Stimulated activated CD4-positive, alpha-beta T cell treated with anti-CD3 and anti-CD28 coated beads, Interleukin-12 subunit alpha, Interleukin-12 subunit beta, amount 100 ng/mL, for 4 hours (primary cell): ENCODE results near the gene LEFTY1.
"Not testable (repeated sequence)": the region's sequence is repeated elsewhere in the genome, so short reads cannot be mapped to it uniquely, and the experiment has no call there.

ENCODE experiments used
- DNase-seq: peaks from one replicate; pipeline ENCODE4 v3.0.0-alpha.2; 2020

Gene LEFTY1, protein sequence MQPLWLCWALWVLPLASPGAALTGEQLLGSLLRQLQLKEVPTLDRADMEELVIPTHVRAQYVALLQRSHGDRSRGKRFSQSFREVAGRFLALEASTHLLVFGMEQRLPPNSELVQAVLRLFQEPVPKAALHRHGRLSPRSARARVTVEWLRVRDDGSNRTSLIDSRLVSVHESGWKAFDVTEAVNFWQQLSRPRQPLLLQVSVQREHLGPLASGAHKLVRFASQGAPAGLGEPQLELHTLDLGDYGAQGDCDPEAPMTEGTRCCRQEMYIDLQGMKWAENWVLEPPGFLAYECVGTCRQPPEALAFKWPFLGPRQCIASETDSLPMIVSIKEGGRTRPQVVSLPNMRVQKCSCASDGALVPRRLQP

DNA sequence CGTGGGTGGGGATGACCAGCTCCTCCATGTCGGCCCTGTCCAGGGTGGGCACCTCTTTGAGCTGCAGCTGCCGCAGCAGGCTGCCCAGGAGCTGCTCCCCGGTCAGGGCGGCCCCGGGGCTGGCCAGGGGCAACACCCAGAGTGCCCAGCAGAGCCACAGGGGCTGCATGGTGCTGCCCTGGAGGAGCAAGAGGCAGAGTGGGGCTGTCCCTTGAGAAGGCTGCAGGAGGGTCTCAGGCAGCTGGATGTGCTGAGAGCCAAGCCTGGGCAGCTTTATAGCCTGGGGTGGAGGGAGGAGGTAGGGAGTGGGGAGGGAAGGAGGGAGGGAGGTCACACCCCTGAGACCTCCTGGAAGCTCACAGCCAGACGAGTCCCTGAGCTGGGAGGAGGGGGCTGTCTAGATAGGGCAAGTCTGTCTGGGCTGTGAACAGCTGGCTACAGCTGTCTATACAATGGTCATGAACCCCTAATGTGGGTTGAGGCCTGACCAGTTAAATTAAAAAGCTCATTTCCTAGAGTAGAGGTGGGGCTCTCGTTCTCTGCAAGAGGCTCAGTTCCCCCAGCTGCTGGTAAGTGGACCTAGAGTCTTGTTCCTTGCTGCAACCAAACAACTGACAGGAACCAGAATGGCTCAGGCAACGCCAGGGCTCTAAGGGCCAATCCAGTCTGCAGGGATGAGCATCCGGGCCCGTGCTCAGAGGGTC is at the start of gene LEFTY1:
Gene LEFTY1, minus strand, starts transcription at position 249 of the 704 bp plus-strand sequence. Its CDS starts 80 bp downstream, at position 169.
- DNase-seq, result no peak

DNA sequence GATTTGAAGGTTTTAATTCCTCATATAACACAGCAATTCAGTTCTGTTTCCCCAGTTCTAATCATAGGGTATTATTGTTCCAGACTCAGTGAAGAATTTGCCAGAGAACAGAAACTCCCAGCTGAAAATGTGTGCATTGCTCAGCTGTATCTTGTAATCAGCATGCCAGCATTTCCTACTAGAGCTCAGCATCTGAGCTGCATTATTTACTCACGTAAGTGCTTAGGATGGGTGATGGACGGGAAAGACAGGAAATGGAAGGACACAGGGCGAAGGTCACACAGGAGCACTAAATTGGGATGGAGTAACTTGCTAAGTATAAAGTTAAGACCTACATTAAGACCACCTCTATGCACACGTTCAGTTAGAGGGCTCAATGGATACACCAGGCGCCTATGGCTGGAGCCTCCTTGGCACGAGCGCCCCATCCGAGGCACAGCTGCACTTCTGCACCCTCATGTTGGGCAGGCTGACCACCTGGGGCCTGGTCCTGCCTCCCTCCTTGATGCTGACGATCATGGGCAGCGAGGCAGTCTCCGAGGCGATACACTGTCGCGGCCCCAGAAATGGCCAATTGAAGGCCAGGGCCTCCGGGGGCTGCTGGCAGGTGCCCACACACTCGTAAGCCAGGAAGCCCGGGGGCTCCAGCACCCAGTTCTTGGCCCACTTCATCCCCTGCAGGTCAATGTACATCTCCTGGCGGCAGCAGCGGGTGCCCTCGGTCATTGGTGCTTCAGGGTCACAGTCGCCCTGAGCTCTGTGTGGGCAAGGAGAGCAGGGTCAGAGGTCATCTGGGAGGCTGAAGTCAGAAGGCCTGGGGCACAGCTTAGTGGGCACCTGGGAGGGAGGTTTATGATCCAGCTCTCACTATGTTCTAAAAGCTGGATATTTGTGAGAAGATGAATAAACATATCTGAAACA is 48.4 kb upstream of the LEFTY1 start:
- DNase-seq, result no peak

DNA sequence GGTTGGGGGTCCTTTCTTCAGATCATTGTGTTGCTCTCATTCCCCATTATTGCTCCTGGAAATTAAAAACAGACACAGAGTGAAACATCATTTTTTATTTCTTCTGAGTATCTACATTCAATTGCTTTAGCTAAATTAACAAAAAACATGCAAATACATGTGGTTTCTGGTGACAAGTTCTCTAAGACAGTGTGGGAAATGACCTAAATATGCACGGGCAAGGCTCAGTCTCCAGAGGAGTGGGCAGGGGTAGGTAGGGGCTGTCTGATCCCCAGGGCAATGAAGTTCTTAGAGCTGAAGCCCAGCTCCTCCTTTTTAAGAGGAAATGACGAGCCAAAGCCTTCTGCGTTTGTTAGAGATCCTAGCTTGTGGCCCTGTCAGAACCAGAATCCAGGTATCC is 47.6 kb upstream of the LEFTY1 start:
- no peak for DNase-seq

DNA sequence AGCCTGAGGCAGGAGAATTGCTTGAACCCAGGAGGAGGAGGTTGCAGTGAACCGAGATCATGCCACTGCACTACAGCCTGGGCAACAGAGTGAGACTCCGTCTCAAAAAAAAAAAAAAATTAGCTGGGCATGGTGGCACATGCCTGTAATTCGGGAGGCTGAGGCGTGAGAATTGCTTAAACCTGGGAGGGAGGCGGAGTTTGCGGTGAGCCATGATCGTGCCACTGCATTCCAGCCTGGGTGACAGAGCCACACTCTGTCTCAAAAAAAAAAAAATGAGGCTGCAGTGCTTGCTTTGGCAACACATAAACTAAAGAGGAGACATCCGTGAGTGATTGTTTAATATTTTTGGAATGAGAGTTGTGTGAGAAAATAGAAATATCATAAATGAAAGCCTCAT is 47.1 kb upstream of the LEFTY1 start:
- DNase-seq, result not testable (repeated sequence)

DNA sequence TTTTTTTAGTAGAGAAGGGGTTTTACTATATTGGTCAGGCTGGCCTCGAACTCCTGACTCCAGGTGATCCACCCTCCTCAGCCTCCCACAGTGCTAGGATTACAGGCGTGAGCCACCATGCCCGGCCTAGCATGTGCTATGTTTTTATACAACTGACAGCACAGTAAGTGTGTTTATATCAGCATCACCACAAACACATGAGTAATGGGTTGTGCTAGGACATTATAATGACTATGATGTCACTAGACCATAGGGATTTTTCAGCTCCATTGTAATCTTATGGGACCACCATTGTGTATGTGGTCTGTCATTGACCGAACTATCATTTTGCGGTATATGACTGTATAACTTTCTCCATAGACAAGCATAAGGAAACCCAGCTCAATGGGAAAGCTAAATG is 45.8 kb upstream of the LEFTY1 start:
- DNase-seq, result no peak

DNA sequence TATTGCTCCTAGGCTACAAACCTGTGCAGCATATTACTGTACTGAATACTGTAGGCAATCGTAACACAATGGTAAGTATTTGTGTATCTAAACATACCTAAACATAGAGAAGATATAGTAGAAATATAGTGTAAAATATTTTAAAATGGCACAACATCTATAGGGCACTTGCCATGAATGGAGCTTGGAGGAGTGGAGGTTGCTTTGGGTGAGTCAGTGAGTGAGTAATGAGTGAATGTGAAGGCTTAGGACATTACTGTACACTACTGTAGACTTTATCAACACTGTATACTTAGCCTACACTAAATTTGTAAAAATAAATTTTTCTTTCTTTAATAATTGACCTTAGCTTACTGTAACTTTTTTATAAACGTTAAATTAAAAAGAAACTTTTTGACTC is 44.1 kb upstream of the LEFTY1 start:
- DNase-seq, result no peak

DNA sequence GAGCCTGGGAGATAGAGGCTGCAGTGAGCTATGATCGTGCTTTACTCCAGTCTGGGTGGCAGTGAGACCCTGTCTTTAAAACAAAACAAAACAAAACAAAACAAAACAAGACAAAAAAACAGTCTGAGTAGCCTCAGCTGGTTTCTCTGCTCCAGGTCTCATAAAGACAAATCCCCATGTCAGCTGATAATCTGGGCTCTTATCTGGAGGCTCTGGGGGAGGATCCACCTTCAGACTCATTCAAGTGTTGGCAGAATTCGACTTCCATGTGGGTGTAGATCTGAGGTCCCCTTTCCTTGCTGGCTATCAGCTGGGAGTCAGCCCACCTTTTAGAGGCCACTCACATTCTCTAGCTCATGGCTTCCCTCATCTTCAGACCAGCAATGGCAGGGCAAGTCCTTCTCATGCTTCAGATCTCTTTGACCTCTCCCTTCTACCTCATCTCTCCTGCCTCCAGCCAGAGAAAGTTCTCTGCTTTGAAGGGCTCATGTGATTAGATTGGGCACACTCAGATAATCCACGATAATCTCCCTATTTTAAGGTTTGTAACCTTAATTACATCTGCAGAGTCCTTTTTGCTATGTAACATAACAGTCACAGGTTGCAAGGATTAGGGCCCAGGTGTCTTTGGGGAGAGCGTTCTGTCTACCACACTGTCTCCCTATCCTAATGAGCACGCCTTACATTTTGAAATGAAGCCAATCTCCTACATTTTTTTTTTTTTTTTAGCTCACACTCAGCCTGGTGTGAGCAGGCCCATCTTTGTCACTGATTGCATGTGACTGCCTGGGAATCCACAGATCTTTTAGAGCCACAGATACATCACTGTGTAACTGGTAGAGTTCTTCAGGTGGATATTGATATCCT is 42.6 kb upstream of the LEFTY1 start:
- no peak for DNase-seq

DNA sequence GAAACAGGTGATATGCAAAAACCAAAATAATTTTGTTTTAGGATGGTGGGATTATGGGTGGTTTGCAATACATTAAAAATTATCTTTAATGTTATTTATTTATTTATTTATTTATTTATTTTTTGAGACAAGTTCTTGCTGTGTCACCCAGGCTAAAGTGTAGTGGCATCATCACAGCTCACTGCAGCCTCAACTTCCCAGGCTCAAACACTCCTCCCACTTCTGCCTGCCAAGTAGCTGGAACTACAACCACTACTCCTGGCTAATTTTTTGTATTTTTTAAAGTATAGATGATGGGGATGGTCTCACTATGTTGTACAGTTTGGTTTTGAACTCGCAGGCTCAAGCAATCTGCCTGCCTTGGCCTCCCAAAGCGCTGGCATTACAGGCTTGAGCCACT is 41.6 kb upstream of the LEFTY1 start:
- no peak for DNase-seq

DNA sequence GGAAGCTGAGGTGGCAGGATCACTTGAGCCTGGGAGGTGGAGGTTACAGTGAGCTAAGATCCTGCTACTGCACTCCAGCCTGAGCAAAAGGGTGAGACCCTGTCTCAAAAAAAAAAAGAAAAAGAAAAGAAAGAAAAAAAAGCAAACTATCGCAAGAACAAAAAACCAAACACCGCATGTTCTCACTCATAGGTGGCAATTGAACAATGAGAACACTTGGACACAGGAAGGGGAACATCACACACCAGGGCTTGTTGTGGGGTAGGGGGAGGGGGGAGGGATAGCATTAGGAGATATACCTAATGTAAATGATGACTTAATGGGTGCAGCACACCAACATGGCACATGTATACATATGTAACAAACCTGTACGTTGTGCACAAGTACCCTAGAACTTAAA is 40.5 kb upstream of the LEFTY1 start:
- not testable (repeated sequence) for DNase-seq

DNA sequence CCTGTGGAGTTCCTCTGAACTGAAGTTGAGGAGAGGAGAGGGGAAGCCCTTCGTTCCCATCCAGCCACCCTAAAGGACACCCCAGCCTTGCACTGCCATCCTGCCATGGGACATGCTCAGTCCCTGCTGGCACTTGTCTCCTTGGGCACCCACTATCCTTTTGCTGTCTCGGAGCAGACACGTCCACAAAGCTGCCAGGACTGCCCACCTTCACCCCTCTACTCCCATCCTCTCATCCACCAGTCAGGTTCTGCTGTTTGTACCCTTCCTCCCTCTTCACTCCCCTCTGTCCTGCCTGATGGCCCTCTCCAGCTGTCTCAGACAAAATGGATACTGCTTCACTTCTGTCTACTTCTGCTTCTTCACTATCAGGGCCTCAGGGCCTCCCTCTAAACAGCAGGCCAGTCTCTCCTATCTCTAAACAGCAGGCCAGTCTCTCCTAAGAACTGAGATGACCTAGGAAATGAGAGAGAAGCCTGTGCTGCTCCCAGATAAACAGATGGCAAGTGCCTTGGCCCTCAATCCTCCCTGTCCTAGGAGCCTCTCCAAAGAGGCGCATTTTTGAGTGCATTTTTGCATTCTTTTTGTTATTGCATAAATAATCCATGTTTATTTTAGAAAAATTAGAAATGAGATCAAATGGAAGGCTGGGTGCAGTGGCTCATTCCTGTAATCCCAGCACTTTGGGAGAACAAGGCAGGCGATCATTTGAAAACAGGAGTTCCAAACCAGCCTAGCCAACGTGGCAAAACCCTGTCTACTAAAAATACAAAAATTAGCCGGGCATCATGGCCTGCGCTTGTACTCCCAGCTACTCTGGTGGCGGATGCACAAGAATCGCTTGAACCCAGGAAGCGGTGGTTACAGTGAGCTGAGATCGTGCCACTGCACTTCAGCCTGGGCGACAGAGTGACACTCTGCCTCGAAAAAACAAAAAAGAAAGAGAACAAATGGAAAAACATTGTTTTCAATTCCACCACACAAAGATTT is 39.5 kb upstream of the LEFTY1 start:
- no peak for DNase-seq

DNA sequence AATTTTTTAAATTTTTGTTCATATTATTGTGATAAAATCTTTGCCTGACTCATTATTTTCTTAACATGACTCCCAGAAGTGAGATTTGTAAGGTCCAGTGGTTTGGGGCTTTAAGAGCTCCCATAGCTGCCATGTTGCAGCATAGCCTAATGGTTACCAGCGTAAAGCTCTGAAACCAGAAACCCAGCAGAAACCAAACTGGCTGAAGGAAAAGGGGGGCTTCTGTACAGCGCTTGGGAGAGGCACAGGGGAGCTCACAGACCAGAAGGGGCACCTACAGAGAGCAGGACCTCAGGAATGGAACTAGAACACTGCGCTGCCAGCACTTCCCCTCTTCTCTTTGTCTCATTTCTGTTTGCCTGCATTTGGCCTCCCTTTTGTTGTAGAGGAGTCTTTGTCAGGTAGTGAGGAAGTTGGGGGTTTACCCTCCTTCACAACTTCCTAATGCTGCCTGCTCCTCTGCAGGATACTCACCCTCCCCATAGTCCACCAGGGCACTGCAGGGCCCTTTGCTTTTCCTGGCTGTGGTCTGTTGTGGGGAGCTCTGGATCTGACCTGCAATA is 37.7 kb upstream of the LEFTY1 start:
- DNase-seq, result no peak

DNA sequence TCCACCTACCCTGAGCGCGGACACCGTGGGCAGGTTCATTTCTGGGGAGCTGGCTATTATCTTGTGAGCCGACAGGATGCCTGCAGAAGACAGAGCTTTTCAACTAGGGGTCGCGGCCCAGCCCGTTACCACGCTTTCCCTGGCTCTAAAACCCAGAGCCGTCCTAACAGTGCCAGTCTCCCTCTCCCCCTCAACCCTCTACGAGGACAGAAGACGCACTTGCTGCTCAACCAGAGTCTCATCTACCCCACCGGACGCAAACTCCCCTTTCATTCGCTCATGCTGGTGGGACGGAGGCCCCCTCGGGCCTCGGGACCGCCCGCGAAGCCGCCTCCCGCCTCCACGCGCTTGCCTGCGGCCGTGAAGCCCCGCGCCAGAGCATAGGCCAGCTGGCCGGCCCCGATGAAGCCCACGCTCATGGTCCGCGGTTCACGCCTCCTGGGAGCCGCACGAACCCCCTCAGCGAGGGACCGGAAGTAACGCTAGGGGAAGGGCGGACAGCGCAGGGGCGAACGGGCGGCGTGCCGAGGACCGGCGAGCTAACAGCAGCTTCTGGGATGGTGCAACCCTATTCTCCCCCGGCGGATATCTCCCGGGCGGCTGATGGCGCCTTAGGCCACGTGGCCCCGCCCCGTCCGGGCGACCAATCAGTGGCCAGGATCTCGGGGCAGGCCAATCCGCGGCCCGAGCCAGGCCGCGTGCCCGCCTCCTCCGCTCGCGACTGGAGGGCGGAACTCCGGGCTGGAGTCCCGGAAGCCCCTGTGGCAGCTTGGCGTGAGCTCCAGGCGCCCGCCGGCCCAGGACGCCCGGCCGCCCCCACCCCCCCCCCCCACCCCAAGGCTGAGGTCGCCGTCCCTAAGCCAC is 35.0 kb upstream of the LEFTY1 start, which contains the start of gene PYCR2:
Gene PYCR2, minus strand, starts transcription at position 559 of the 864 bp plus-strand sequence. Its CDS starts 140 bp downstream, at position 419.
- peak; percentile 91 for DNase-seq

DNA sequence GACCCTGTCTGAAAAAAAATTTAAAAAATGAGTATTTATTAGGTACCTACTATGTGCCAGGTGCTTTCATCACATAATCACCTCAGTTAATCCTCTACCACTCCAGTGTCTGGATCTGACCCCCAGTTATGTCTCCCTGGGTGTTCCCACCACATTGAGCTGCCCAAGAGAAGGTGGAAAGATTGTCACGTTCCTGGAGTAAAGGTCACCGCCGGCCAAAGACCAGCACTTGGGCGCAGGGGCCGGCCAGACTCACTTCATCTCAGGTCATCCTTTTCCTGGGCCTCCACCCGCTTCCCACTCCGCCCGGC is 34.4 kb upstream of the LEFTY1 start:
- no peak for DNase-seq

DNA sequence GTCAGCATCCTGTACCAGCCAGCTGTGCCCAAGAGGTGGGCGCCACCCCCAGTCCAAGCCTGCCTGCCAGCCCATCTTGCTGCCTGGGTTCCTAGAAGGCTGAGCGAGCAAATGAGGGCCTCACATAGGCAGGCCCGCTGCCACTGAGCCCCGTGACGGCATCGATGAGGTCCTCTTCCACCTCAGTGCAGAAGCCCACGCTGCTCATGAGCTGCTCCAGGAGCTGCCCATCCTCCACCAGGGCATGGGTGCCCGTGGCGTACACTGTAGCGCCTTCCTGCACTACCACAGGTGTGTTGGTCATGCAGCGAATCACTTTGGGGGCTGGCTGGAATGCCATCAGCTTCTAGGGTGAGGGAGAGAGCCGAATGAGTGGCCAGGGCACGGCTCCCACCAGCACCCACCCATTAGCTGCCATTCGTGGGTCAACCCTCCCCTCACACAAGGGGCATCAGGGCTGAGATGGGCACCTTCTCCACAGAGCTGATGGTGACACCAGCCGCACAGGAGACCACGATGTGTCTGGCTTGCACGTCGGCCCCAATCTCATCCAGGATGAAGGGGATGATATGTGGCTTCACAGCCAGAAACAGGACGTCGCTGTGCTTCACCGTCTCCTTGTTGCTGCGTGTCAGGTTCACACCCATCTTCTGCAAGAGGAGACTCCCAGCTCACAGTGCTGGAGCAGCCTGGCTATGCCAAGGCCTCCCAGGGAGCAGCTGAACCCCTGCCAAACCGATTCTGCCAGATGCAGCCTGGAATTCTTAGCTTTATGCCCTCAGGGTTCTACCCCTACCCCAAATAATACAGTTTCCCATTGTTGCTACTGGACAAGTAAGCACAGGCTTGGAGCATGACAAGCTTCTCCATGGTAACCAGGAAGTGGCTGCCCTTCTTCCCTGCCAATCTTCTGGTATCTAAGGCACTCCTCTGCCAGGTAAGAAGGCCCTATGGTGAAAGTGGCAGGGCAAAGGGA is 33.1 kb upstream of the LEFTY1 start:
- no peak for DNase-seq

DNA sequence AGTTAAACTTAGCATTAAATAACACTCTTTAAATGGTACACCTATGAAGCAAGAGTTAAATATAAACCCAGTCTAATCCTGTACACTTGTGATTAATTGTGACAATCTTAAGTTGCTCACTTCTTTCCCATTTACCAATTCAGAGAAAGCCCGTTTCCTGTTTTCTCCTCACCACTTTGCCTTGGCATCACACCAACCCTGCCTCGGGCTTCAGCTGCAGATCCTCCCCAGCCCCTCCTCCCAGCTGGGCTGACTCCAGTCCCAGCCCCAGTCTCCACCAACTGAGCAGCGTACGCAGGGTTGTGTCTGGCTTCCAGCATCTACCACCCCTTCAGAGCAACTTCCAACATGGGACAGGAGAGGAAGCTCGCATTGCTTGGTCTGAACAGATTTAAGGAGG is 31.0 kb upstream of the LEFTY1 start:
- no peak for DNase-seq

DNA sequence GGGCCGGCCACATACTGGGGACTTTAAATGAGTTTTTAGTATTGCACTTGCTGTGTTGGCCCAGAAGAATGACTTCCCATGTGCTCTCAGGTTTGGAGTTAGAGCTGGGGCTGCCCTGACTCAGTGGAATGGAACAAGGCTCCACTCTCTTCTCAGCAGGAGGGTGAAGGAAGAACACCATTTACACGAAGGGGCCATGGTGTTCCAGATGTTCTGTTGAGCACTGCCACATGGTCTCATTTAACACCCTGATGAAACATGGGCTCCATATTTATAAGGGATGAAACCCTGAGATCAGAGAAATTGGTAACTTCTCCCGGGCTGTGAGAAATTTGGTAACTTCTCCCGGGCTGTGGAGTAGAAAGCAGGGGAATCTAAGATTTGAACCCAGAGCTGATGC is 29.3 kb upstream of the LEFTY1 start:
- DNase-seq, result no peak

DNA sequence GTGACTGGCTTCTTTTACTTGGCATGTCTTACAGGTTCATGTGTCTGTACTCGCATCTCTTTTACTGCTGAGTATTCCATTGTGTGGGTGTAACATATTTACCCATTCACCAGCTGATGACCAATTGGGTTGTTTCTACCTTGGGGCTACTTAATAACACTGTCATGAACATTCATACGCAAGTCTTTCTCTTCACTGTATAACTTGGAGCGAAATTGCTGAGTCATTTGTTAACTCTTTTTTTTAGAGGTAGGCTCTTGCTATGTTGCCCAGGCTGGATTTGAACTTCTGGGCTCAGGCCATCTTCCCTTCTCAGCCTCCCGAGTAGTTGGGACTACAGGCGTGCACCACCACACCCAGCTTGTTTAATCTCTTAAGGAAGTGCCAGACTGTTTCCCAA is 28.6 kb upstream of the LEFTY1 start:
- no peak for DNase-seq

DNA sequence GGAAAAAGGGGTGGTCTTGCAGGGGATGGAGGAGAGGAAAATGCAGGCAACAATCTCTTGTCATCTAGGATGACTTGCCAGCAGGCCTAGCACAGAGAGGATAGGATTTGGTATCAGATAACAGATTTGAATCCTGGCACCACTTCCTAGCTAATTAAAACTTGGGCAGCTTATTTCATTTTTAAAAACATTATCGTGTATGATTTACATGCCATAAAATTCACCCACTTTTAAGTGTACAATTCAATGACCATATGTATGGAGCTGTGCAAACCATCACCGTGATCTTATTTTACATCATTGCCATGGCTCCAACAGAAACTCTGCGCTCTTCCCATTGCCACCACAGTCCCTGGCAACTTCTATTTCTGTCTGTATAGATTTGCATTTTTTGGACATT is 28.2 kb upstream of the LEFTY1 start:
- DNase-seq, result no peak
